H9 (cell line): Measurements from ENCODE around the gene CBX1. TPM values are rescaled to one million over a fixed set of nuclear protein-coding genes. Genes with fewer than 3 reads are reported as not detected.

ENCODE experiments used
- DNase-seq: peaks from one replicate; pipeline ENCODE4 v3.0.0-alpha.2; 2017
- H2AFZ ChIP-seq: one replicate; pipeline ENCODE4 v1.6.1; 2013; ENCODE audit warnings: mild to moderate bottlenecking, low read length, control low read depth, moderate library complexity
- H2AK5ac ChIP-seq: 2 replicates; pipeline ENCODE4 v1.6.1; 2013; ENCODE audit warnings: low read length, control low read depth, mixed read lengths; ENCODE audit not compliant: insufficient read length
- H2BK120ac ChIP-seq: one replicate; pipeline ENCODE4 v1.6.1; 2013; ENCODE audit warnings: low read depth, mild to moderate bottlenecking, low read length, control low read depth, inconsistent platforms; ENCODE audit not compliant: poor library complexity, severe bottlenecking
- H2BK12ac ChIP-seq: 2 replicates; pipeline ENCODE4 v1.6.1; 2013; ENCODE audit warnings: low read length, control low read depth, mixed read lengths, low read depth; ENCODE audit not compliant: insufficient read length
- H2BK15ac ChIP-seq: 2 replicates; pipeline ENCODE4 v1.6.1; 2013; ENCODE audit warnings: low read depth, low read length, control low read depth
- H2BK20ac ChIP-seq: one replicate; pipeline ENCODE4 v1.6.1; 2013; ENCODE audit warnings: low read depth, mild to moderate bottlenecking, low read length, control low read depth, inconsistent platforms; ENCODE audit not compliant: poor library complexity, severe bottlenecking
- H2BK5ac ChIP-seq: 2 replicates; pipeline ENCODE4 v1.6.1; 2013; ENCODE audit warnings: low read length, control low read depth, mixed read lengths; ENCODE audit not compliant: insufficient read length
- H3K14ac ChIP-seq: 2 replicates; pipeline ENCODE4 v1.6.1; 2013; ENCODE audit warnings: low read length, control low read depth; ENCODE audit not compliant: insufficient read depth
- H3K18ac ChIP-seq: 2 replicates; pipeline ENCODE4 v1.6.1; 2013; ENCODE audit warnings: low read depth, mild to moderate bottlenecking, mixed read lengths, low read length, control low read depth; ENCODE audit not compliant: insufficient read length
- H3K23ac ChIP-seq: 2 replicates; pipeline ENCODE4 v1.6.1; 2013; ENCODE audit warnings: low read length, control low read depth, mixed read lengths, low read depth; ENCODE audit not compliant: insufficient read length
- H3K23me2 ChIP-seq: 2 replicates; pipeline ENCODE4 v1.6.1; 2013; ENCODE audit warnings: low read depth, mild to moderate bottlenecking, mixed read lengths, low read length, control low read depth; ENCODE audit not compliant: insufficient read length, poor library complexity, severe bottlenecking
- H3K27ac ChIP-seq: 2 replicates; pipeline ENCODE4 v1.5.1; 2013; ENCODE audit warnings: low read length, control low read depth, mixed read lengths, low read depth; ENCODE audit not compliant: insufficient read length
- H3K27me3 ChIP-seq: 2 replicates; pipeline ENCODE4 v1.6.1; 2013; ENCODE audit warnings: low read length, control low read depth, inconsistent platforms; ENCODE audit not compliant: insufficient read depth
- H3K4ac ChIP-seq: 2 replicates; pipeline ENCODE4 v1.6.1; 2013; ENCODE audit warnings: low read depth, mild to moderate bottlenecking, control low read depth, inconsistent platforms, low read length, moderate library complexity
- H3K4me1 ChIP-seq: 2 replicates; pipeline ENCODE4 v1.6.1; 2013; ENCODE audit warnings: low read length, control low read depth, inconsistent platforms; ENCODE audit not compliant: insufficient read depth
- H3K4me2 ChIP-seq: 2 replicates; pipeline ENCODE4 v1.6.1; 2013; ENCODE audit warnings: low read length, control low read depth, mixed read lengths; ENCODE audit not compliant: insufficient read length, insufficient read depth
- H3K56ac ChIP-seq: 2 replicates; pipeline ENCODE4 v1.6.1; 2013; ENCODE audit warnings: low read depth, mild to moderate bottlenecking, mixed read lengths, low read length, control low read depth; ENCODE audit not compliant: insufficient read length
- H3K79me1 ChIP-seq: 2 replicates; pipeline ENCODE4 v1.6.1; 2013; ENCODE audit warnings: low read depth, mild to moderate bottlenecking, moderate library complexity, low read length, control low read depth, inconsistent platforms; ENCODE audit not compliant: insufficient read depth, poor library complexity, severe bottlenecking
- H3K79me2 ChIP-seq: 2 replicates; pipeline ENCODE4 v1.6.1; 2013; ENCODE audit warnings: low read length, control low read depth, inconsistent platforms; ENCODE audit not compliant: insufficient read depth
- H3K9ac ChIP-seq: 2 replicates; pipeline ENCODE4 v1.6.1; 2013; ENCODE audit warnings: low read length, control low read depth, mixed read lengths; ENCODE audit not compliant: insufficient read length; ENCODE audit errors: extremely low read depth
- H3K9me3 ChIP-seq: one replicate; pipeline ENCODE4 v1.6.1; 2013; ENCODE audit warnings: low read depth, low read length, inconsistent platforms; ENCODE audit not compliant: control insufficient read depth
- H3T11ph ChIP-seq: one replicate; pipeline ENCODE4 v1.6.1; 2013; ENCODE audit warnings: mild to moderate bottlenecking, low read length, control low read depth, inconsistent platforms
- H4K20me1 ChIP-seq: one replicate; pipeline ENCODE4 v1.6.1; 2013; ENCODE audit not compliant: control insufficient read depth, insufficient read length, insufficient read depth
- H4K5ac ChIP-seq: 2 replicates; pipeline ENCODE4 v1.6.1; 2013; ENCODE audit warnings: low read depth, mild to moderate bottlenecking, mixed read lengths, low read length, control low read depth; ENCODE audit not compliant: insufficient read length
- H4K8ac ChIP-seq: replicated peaks from 2 replicates; pipeline ENCODE4 v1.6.1; 2013; ENCODE audit warnings: low read length, control low read depth, mixed read lengths, low read depth; ENCODE audit not compliant: insufficient read length
- H4K91ac ChIP-seq: 2 replicates; pipeline ENCODE4 v1.6.1; 2013; ENCODE audit warnings: low read depth, mild to moderate bottlenecking, moderate library complexity, mixed read lengths, low read length, control low read depth; ENCODE audit not compliant: insufficient read length
- H3K27ac Mint-ChIP-seq, 3 experiments: 2 replicates in 2 of 3; 3 replicates in 1 of 3; pipeline ENCODE4 v1.8.0; 2020 to 2021; ENCODE audit warnings: mixed read lengths in 3 of 3, mild to moderate bottlenecking in 1 of 3, moderate library complexity in 1 of 3
- H3K27me3 Mint-ChIP-seq: 2 replicates; pipeline ENCODE4 v1.8.0; 2021; ENCODE audit warnings: low read depth, mild to moderate bottlenecking, moderate library complexity, mixed read lengths
- H3K36me3 Mint-ChIP-seq, 3 experiments: 2 replicates in 2 of 3; 3 replicates in 1 of 3; pipeline ENCODE4 v1.8.0; 2020 to 2021; ENCODE audit warnings: low read depth in 3 of 3, mixed read lengths in 3 of 3; ENCODE audit not compliant: insufficient read depth in 1 of 3
- H3K4me1 Mint-ChIP-seq, 2 experiments: 2 replicates each; pipeline ENCODE4 v1.8.0; 2020; ENCODE audit warnings: mixed read lengths in 2 of 2
- H3K4me3 Mint-ChIP-seq, 2 experiments: 2 replicates in 1 of 2; 3 replicates in 1 of 2; pipeline ENCODE4 v1.8.0; 2020 to 2021; ENCODE audit warnings: mild to moderate bottlenecking in 2 of 2, mixed read lengths in 2 of 2, moderate library complexity in 1 of 2
- H3K9me3 Mint-ChIP-seq, 2 experiments: 2 replicates in 1 of 2; 3 replicates in 1 of 2; pipeline ENCODE4 v1.8.0; 2020; ENCODE audit warnings: mild to moderate bottlenecking in 2 of 2, mixed read lengths in 2 of 2, moderate library complexity in 1 of 2
- WGBS: extraction: QIAGEN DNeasy Blood & Tissue Kit; methylation state at CpG from one replicate; pipeline ENCODE4 v1.1.7; 2013; ENCODE audit warnings: missing lambda C conversion rate, low lambda C conversion rate, mixed read lengths; ENCODE audit not compliant: insufficient read length; ENCODE audit errors: extremely low coverage; 5-methylcytosine and 5-hydroxymethylcytosine counted together
- total RNA-seq: library from RNA; stranded (reverse); gene quantifications from 2 replicates; pipeline ENCODE4 v1.2.1, GENCODE V29; 2021
- TF ChIP-seq, protein P1 (sequence below): fragments of 200-600 bp; sonication (generic); conservative IDR thresholded peaks from 3 replicates; pipeline ENCODE4 v1.8.0; 2021; ENCODE audit warnings: antibody characterized with exemption, mild to moderate bottlenecking

CBX1 gene
- total RNA-seq, 1 experiment from 2014 or later = 155 TPM

DNA sequence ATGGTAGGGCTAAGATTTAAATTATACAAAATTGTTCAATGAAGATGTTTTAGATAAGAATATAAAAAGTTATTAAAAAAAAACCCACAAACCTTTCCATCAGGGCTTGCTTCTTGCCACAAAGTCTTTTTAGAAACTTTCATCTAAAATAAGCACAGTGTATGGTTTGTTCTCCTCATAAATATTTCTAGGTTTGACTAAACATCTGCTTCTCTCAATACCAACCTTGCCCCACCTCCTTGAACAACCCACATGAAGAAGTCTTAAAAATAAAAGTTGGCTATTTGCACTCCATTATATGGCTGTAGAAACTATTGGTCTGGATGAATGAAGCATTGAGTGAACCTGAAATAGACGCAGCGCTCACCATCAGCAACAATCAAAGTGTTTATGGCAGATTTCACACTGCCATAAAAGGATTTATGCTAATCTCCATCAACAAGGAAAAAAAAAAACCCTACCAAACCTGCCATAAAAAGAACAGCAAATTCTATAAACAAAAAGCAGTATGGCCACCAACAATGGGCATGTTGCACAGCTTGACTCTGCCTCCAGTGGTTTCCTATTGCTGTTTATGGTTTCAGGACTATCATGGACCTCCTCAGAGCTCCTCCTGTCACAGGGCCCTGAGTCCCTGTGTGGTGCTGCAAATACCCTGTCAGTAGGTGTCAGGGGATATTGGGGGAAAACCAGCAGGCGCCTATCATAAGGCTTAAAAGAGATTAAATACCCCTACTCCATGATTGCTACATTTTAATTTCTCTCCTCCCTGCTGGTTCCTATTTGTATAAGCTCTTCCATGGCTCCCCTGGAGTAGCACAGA, 43.9 kb upstream of the CBX1 start:
- H3K56ac ChIP-seq = no peak overlapping the region
- Mint-ChIP-seq H3K4me3 (no peak overlapping the region), H3K27me3 (peaks cover 23% of the 10 kb centered on the region)

More for the DNA sequence above, 43.9 kb upstream of the CBX1 start:
- Histone ChIP-seq H2BK20ac (no peak overlapping the region), H3K79me2 (no peaks in the 10 kb centered on the region), H3T11ph (no peak overlapping the region), H3K9ac (no peak overlapping the region), H3K14ac (no peak overlapping the region), H3K9me3 (no peaks in the 10 kb centered on the region), H2BK120ac (no peak overlapping the region), H3K79me1 (no peaks in the 10 kb centered on the region), H3K23me2 (no peaks in the 10 kb centered on the region), H3K4me1 (no peaks in the 10 kb centered on the region), H4K5ac (no peak overlapping the region), H2AFZ (no peak overlapping the region), H2AK5ac (no peak overlapping the region), H3K4me2 (no peak overlapping the region), H3K23ac (no peak overlapping the region), H4K91ac (no peak overlapping the region), H2BK12ac (no peak overlapping the region), H2BK15ac (no peak overlapping the region), H4K20me1 (no peaks in the 10 kb centered on the region), H2BK5ac (no peak overlapping the region), H4K8ac (no peak overlapping the region), H3K27ac (no peak overlapping the region), H3K18ac (no peak overlapping the region), H3K27me3 (no peaks in the 10 kb centered on the region), H3K4ac (no peak overlapping the region)
- Mint-ChIP-seq H3K36me3 (no peaks in the 10 kb centered on the region), H3K4me1 (peaks cover 15 to 25% of the 10 kb centered on the region in 2 experiments), H3K27ac (no peak overlapping the region), H3K9me3 (no peaks in the 10 kb centered on the region)
- DNase-seq = no peak
- no CpG with 5 or more reads among the region's 3 CpGs for WGBS
- TF ChIP-seq, protein P1, sequence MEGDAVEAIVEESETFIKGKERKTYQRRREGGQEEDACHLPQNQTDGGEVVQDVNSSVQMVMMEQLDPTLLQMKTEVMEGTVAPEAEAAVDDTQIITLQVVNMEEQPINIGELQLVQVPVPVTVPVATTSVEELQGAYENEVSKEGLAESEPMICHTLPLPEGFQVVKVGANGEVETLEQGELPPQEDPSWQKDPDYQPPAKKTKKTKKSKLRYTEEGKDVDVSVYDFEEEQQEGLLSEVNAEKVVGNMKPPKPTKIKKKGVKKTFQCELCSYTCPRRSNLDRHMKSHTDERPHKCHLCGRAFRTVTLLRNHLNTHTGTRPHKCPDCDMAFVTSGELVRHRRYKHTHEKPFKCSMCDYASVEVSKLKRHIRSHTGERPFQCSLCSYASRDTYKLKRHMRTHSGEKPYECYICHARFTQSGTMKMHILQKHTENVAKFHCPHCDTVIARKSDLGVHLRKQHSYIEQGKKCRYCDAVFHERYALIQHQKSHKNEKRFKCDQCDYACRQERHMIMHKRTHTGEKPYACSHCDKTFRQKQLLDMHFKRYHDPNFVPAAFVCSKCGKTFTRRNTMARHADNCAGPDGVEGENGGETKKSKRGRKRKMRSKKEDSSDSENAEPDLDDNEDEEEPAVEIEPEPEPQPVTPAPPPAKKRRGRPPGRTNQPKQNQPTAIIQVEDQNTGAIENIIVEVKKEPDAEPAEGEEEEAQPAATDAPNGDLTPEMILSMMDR = no peak
